ENCODE results near the gene YWHAG.

DNA sequence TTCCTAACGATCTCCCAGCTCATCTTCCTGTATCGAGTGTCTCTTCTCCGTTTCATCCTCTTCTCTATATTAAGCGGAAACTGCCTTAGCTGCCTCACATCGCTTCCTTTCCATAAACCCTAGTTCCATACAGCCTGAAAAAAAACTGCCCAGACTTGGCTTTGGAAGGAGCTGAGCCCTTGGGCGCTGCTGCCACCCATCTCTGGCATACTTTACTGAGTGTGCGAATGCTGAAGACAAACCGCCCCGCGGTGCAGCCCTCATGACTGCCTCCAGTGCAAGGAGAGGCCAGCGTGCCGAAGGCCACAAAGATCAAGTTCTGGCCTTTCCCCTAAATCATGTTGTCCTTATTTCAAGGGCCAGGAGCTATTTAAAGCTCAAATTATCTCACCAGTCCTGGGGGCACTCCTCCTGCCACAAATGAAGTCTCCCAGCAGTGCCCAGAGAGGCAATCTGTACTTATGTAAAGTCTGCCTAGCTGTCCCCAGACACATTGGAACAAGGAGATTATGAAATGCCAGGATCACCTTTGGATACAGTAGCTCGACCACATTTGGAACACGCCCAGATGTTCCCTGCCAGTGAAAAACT lies 25.2 kb downstream of the YWHAG start:
- TF ChIP-seq E2F1 (CRISPR knock-in tag; IDR thresholded peaks at IDR 0.05), result no peak
- TF ChIP-seq FOXP4 (CRISPR knock-in tag; IDR thresholded peaks at IDR 0.05; ENCODE audit: borderline replicate concordance), result no peak
- TF ChIP-seq CEBPB (tag; IDR thresholded peaks at IDR 0.05), result no peak
- no peak for TF ChIP-seq ZNF668 (CRISPR knock-in tag; IDR thresholded peaks at IDR 0.05)
- TF ChIP-seq BCL6 (CRISPR knock-in tag; IDR thresholded peaks at IDR 0.05), result no peak
- TF ChIP-seq ZFX (CRISPR knock-in tag; IDR thresholded peaks at IDR 0.05), result no peak
- TF ChIP-seq USF2 (CRISPR knock-in tag; IDR thresholded peaks at IDR 0.05), result no peak
